ENCODE measurements around the gene GNAS. TPM values are rescaled to one million over a fixed set of nuclear protein-coding genes. Genes with fewer than 3 reads are reported as not detected.

The GNAS gene
- 293 and 421 TPM in 2 replicates for total RNA-seq

DNA sequence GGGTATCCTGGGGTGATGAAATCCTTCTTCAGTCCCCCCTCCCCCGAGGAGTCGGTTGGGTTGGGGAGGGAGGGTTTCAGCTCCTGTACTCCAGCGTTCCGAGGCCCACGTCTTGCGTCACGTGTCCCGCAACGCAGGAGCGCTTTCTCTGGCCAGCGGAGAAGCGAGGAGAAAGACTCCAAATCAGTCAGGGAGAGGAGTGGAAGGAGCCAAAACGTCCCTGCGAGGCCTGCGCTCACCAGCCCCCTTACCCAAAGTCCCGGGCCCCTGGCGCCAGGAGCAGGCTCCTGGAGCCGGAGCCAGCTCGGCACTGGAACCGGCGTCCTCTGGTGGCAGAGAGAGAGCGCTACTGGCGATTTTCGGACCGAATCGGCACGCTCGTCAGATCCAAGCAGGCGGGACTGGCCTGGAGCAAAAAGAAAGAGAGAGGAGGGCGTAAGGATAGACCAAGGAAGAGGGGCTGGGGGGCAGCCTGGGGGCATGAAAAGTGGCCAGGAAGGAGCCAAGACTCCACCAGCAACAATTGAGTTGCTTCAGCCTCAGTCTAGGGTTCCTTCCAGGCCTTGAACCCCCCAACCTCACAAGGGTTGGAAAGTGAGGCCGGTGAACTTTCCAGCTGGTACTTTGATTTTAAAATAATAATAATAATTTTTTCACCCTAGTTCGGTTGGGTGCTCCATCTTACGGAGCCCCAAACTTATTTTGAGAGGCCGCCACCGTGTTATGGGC, at the start of gene GNAS:
Gene GNAS (plus strand): TSS at position 174 of the 729 bp plus-strand sequence.

DNA sequence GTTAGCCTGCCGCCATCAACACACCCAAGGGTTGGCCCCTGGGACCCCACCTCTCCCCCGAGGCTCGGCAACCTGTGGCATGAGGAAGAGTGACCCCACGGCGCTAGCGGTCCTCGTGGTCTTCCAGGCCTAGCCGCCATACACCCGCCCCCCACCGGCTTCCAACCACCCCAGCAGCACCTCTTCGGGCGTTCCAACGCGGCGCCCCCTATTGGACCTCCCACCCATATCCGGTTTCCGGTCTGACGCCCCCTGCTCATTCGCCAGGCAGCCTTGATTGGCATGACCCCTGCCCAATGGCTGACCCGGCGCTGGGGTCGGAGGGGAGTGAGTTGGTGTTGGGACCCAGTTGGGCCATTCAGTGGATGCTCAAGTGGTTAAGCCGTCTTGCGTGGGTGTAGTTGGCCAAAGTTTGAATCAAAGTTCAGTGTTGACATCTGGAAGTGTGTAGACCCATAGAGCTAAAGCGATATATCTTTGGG, 1.8 kb upstream of the GNAS start, which contains the start of gene GNAS-AS1:
Gene GNAS-AS1 (minus strand): TSS at position 210 of the 482 bp plus-strand sequence.

Other genes starting within 250 kb of the GNAS start
- gene STX16, start 201.4 kb upstream of the GNAS start, total RNA-seq = 48.7 and 68.6 TPM in 2 replicates
- 19.3 and 28.2 TPM in 2 replicates for gene NPEPL1, start 159.9 kb upstream of the GNAS start, total RNA-seq
- gene GNAS-AS1, start 1.8 kb upstream of the GNAS start, total RNA-seq = 0.87 and 1.00 TPM in 2 replicates
- 49.1 and 72.0 TPM in 2 replicates for gene NELFCD, start 128.5 kb downstream of the GNAS start, total RNA-seq
- gene CTSZ, start 154.5 kb downstream of the GNAS start, total RNA-seq = 116 and 141 TPM in 2 replicates
- gene TUBB1, start 166.7 kb downstream of the GNAS start, total RNA-seq = not detected in 2 replicates
- gene ATP5F1E, start 179.6 kb downstream of the GNAS start, total RNA-seq = 14.7 and 24.0 TPM in 2 replicates
- 99.4 and 108 TPM in 2 replicates for gene PRELID3B, start 190.1 kb downstream of the GNAS start, total RNA-seq